ENCODE measurements around the gene TMEM161A.
"Not testable (repeated sequence)": the region's sequence is repeated elsewhere in the genome, so short reads cannot be mapped to it uniquely, and the experiment has no call there.

The TMEM161A gene

DNA sequence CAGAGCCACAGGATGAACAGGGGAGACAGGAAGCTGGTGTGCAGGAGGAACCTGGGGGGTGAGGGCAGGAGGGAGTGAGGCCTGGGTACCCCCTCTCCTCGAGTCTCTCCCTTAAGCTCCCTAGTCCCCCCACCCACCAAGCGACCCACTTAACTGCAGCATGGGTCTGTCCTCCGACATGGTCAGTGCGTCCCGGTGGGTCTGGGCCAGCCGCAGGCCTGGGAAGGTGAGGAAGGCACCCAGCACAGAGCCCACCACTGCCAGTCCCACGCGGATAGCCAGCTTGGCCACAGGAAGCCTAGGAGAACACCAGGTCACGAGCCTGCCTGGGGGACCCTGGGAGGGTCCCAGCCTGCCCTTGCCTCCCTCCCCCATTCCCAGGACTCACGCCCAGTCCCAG, 16.9 kb downstream of the TMEM161A start:
- DNase-seq: no peak

- no peak for DNase-seq
Observed at GRCh38 chr19:19120308-19121231, 17.7 kb downstream of the TMEM161A start.

DNA sequence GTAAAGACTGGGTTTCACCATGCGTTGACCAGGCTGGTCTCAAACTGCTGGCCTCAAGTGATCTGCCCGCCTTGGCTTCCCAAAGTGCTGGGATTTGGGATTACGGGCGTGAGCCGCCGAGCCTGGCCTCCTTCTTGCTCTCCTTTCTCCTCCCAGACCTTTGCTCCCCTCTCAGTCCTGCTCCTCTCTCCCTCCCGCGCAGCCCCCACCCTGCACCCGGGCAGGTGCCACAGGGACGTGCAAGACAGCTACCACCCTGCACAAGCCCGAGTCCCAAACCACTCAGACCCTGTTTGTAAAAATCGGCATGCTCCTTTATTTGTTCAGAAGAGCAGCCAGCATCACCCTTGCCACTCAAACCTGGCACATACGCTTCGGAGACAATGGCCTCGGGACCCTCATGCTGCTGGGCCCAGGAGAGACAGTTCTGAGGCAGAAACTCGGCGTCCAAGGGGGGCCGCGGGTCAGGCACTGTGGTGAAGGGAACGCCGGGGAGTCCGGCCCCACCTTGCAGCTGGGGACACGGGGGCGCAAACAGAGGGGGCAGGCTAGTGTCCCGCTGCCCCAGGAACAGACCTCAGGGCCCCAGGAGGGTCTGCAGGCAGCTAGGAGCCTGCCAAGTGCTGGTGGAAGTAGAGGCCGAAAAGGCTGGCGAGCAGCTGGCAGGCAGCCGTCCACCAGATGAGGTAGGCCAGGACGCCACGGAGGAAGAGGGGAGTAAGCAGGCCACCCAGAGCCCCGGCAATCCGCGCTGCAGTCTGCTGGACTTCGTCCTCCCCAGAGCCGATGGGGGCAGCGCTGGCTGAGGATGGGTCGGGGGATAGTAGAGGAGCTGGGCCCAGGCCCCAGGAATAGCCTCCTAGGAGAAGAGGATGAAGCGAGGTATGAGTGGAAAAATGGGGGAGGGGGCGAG, 18.7 kb downstream of the TMEM161A start:
- DNase-seq: no peak

DNA sequence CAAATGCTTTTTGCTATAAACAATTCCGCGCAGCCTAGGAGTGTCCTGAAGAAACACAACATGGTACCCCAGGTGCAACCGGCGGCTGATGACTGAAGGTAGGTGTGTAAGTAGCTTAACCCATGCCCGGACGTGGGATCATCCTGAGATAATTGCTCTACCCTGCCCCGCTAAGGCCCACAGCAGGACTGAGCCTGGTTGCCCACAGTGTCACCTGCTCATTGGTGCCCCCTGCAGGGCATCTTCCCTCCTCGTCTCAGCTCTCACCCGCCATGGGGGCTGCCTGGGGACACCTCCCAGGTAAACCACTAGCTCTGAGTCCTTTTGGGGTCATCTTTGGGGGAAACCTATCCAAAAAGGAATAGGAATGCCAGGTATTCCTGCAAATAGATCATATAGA, 22.3 kb downstream of the TMEM161A start:
- peak; percentile 39 to 71 (median 48) for DNase-seq

DNA sequence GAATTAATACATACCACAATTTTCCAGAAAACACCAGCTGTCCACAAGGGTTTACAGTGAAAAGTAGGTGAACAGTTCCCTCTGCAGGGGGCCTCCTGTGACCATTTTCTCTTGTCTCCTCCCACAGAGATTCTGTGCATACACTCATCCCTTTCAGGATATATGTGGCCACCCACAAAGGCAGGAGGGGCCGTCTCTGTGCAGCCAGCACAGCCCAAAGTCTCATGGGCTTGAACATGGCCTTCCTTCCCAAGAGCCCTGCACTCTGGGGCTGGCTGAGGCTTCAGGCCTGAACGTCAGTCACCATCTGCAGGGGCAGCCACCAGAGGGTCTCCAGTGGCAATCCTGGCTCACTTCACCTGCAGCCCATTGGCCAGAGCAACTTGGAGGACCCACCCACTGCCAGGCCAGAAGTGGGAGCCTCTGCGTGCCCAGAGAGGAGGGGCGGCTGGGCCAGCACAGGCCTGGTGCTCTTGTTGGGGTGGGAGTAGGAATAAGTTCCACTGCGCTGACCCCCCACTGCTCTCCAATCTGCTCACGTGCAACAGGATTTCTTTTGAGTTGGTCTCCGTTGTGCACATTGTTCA, 25.1 kb downstream of the TMEM161A start:
- no peak for DNase-seq

GRCh38 chr19:19111967-19112580, 26.2 kb downstream of the TMEM161A start:
- no peak for DNase-seq

DNA sequence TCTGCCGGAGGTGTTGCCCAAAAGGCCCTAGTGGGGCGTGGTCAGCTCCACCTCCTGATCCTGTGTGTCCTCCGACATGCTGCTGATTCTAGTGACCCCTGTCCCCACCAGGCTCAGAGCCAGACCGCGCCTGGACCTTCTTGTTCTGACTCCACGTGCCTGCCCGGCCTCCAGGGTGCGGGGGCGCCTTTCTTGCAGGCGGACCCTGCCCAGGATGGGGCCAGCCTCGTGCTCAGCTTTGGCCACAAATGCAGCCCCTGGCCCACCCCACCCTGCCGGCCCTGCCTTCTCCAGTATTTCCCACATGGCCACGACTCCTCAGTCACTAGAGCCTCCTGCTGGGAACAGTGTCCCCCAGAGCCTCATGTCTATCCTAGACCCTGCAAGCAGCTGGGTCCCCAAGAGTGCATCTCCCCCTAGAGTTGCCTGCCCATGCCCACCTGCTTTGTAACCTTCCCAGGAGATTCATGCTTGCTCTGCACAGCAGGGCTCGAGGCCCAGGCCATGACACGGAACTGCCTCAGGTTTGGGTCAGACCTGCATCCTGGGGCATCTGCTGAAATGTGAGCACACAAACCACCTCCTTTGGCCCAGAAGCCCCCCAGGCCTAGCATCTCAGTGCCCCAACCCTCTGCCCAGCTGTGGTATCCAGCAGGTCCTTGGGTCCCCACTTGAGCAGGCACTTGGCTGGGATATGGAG, 27.0 kb downstream of the TMEM161A start:
- no peak for DNase-seq

DNA sequence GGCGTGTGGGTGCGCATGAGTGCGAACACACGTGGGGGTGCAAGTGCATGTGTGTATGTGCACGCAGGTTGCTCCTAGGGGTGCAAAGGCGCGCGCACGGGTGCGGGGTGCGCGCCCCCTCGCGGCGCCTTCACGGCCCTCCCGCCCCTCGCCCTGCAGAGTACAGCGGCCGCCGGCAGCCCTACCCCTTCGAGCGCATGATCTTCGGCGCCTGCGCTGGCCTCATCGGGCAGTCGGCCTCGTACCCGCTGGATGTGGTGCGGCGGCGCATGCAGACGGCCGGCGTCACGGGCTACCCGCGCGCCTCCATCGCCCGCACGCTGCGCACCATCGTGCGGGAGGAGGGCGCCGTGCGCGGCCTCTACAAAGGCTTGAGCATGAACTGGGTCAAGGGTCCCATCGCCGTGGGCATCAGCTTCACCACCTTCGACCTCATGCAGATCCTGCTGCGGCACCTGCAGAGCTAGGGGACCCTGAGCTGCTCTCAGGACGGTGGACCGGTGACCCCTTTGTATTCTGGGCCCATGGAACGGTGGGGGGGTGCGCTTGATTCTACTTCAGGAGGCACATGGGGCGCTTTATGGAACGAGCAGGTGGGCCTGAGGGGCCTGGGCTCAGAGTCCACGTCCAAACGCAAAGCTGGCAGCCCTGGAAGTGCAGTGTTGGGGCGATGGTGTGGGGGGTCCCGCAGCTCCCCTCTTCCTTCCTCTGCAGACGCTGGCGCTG, 27.7 kb downstream of the TMEM161A start:
- DNase-seq: peak in 1 of 4 experiments; percentile 25

DNA sequence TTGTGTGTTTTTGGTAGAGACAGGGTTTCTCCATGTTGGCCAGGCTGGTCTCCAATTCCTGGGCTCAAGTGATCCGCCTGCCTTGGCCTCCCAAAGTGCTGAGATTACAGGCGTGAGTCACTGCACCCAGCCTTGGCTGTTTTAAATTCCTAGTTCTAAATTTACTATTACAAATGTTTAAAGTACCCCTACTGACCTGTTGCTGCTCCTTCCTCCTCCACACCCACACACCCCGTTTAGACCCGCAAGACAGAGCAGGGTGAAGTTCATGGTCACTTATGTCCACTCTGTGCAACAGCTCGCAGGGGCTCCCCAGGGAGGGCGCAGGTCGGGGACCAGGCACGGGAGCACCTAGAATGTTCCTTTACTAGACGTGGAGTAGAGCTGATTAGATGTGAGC, 28.7 kb downstream of the TMEM161A start:
- DNase-seq: no peak

GRCh38 chr19:19107654-19108053, 30.6 kb downstream of the TMEM161A start:
- no peak for DNase-seq

GRCh38 chr19:19106938-19107337, 31.3 kb downstream of the TMEM161A start:
- DNase-seq: not testable (repeated sequence)

GRCh38 chr19:19106056-19106551, 32.2 kb downstream of the TMEM161A start:
- no peak for DNase-seq

GRCh38 chr19:19105365-19106055, 32.8 kb downstream of the TMEM161A start:
- DNase-seq: no peak

- DNase-seq: no peak
Observed at GRCh38 chr19:19103167-19103566, 35.1 kb downstream of the TMEM161A start.

DNA sequence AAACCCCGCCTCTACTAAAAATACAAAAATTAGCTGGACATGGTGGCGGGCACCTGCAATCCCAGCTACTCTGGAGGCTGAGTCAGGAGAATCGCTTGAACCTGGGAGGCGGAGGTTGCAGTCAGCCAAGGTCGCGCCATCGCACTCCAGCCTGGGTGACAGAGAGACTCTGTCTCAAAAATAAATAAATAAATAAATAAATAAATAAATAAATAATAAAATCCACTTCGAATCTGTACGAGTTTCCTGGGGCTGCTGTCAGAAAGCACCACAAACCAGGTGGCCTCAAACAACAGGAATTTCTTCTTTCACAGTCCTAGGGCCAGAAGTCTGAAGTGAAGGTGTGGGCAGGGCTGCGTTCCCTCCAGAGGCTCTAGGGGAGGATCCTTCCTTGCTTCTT, 35.7 kb downstream of the TMEM161A start:
- DNase-seq: not testable (repeated sequence)

- no peak for DNase-seq
Observed at GRCh38 chr19:19101540-19101939, 36.7 kb downstream of the TMEM161A start.

DNA sequence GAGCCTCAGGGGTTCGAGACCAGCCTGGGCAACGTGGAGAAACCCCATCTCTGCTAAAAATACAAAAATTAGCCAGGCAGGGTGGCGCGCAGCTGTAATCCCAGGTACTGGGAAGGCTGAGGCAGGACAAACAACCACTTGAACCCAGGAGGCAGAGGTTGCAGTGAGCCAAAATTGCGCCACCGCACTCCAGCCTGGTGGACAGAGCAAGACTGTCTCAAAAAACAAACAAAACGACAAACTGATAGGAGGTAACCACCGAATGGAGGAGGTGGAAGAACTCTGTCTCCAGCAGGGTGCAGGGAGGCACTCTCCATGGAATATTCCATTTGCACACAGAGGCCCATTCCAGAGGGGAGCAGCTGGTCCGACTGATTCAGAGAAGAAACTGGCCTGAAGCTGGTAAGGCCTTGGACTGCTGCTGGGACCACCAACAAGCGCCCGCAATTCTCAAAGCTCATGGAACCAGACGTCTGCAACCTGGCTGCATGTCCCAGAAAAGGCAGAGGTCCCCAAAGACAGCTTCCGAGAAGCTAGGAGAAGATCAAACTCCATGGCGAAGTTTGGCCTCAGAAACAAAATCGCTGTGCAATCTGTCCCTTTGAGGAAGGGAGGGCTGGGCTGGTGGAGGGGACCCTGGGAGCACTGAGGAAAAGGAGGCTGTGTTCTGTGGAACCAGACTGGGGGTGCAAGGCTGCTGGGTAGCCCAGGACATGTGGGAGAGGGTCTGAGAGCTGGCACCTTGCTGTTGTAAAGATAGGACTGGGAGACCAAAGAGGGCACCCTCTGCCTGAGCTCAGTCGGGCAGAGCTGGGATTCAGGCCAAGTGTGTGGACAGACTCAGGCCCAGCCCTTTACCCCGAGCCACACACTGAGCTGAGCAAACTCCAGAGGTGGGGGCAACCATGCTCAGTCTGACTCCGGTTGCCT, 39.3 kb downstream of the TMEM161A start:
- DNase-seq: no peak

GRCh38 chr19:19098084-19098702, 40.1 kb downstream of the TMEM161A start:
- DNase-seq: no peak

Measured in suppressor macrophage (primary cell).